ENCODE measurements around the gene UTP4. TPM values are rescaled to one million over a fixed set of nuclear protein-coding genes. Genes with fewer than 3 reads are reported as not detected.

The UTP4 gene
- 10 to 100 TPM; 17.6 to 50.2 (median 20.9) TPM for polyA plus RNA-seq

- H3K27ac ChIP-seq (ENCODE audit: low read depth, low read length) = peak within 1 kb of the TSS; percentile 87
- WGBS, 3 donors = 1% methylated on average over 53 to 78 of the region's 78 CpGs
These were observed at the start of gene UTP4, which contains the start of gene CHTF8 for GRCh38 chr16:69132424-69133252. UTP4 (plus strand) TSS chr16:69132649; CDS start chr16:69133460, 811 bp downstream. CHTF8 (minus strand) TSS chr16:69132588; CDS start chr16:69121458, 11,130 bp downstream.

GRCh38 chr16:69083306-69083941 is 49.0 kb upstream of the UTP4 start:
- H3K27ac ChIP-seq (ENCODE audit: low read depth, low read length) = no peak overlapping the region
- 91 to 94% (median 93%) methylated on average over 16 of the region's 16 CpGs for WGBS, 3 donors

GRCh38 chr16:69084289-69084688 is 48.2 kb upstream of the UTP4 start:
- WGBS, 3 donors = 55 to 77% (median 70%) methylated on average over 2 of the region's 2 CpGs
- no peak overlapping the region for H3K27ac ChIP-seq (ENCODE audit: low read depth, low read length)

GRCh38 chr16:69085032-69085695 is 47.3 kb upstream of the UTP4 start:
- 78 to 82% (median 81%) methylated on average over 5 of the region's 5 CpGs for WGBS, 3 donors
- H3K27ac ChIP-seq (ENCODE audit: low read depth, low read length) = no peak overlapping the region

- H3K27ac ChIP-seq (ENCODE audit: low read depth, low read length) = no peak overlapping the region
- WGBS, 3 donors = 39 to 80% (median 42%) methylated on average over 3 of the region's 3 CpGs
These were observed 45.3 kb upstream of the UTP4 start for GRCh38 chr16:69087161-69087581.

- 76 to 86% (median 81%) methylated on average over 4 of the region's 4 CpGs for WGBS, 3 donors
- H3K27ac ChIP-seq (ENCODE audit: low read depth, low read length) = no peak overlapping the region
These were observed 43.8 kb upstream of the UTP4 start for GRCh38 chr16:69088684-69089083.

GRCh38 chr16:69089091-69089910 is 43.1 kb upstream of the UTP4 start:
- no peak overlapping the region for H3K27ac ChIP-seq (ENCODE audit: low read depth, low read length)
- 37 to 41% (median 39%) methylated on average over 16 of the region's 16 CpGs for WGBS, 3 donors

GRCh38 chr16:69093974-69094373 is 38.5 kb upstream of the UTP4 start:
- no peak overlapping the region for H3K27ac ChIP-seq (ENCODE audit: low read depth, low read length)
- 70 to 88% (median 81%) methylated on average over 3 of the region's 3 CpGs for WGBS, 3 donors

- 67 to 80% (median 71%) methylated on average over 5 of the region's 5 CpGs for WGBS, 3 donors
- H3K27ac ChIP-seq (ENCODE audit: low read depth, low read length) = no peak overlapping the region
These were observed 37.9 kb upstream of the UTP4 start for GRCh38 chr16:69094501-69094900.

GRCh38 chr16:69095193-69095592 is 37.3 kb upstream of the UTP4 start:
- H3K27ac ChIP-seq (ENCODE audit: low read depth, low read length) = no peak overlapping the region
- WGBS, 3 donors = 87 to 95% (median 92%) methylated on average over 6 of the region's 6 CpGs

- H3K27ac ChIP-seq (ENCODE audit: low read depth, low read length) = no peak overlapping the region
- WGBS, 3 donors = 33 to 78% (median 74%) methylated on average over 11 of the region's 11 CpGs
These were observed 32.3 kb upstream of the UTP4 start for GRCh38 chr16:69100071-69100691.

- 0 to 1% (median 0%) methylated on average over 72 to 80 of the region's 80 CpGs for WGBS, 3 donors
- H3K27ac ChIP-seq (ENCODE audit: low read depth, low read length) = no peak within 1 kb of the TSS
These were observed 26.7 kb upstream of the UTP4 start, which contains the start of gene HAS3 for GRCh38 chr16:69105501-69106361. HAS3 (plus strand) TSS chr16:69105653; CDS start chr16:69109396, 3,743 bp downstream.

- no peak overlapping the region for H3K27ac ChIP-seq (ENCODE audit: low read depth, low read length)
- 1 to 2% (median 1%) methylated on average over 44 to 55 of the region's 55 CpGs for WGBS, 3 donors
These were observed 25.7 kb upstream of the UTP4 start for GRCh38 chr16:69106491-69107315.

GRCh38 chr16:69107316-69107962 is 25.0 kb upstream of the UTP4 start:
- no peak overlapping the region for H3K27ac ChIP-seq (ENCODE audit: low read depth, low read length)
- WGBS, 3 donors = 2 to 4% (median 4%) methylated on average over 48 to 52 of the region's 52 CpGs

- 63 to 85% (median 67%) methylated on average over 9 of the region's 9 CpGs for WGBS, 3 donors
- H3K27ac ChIP-seq (ENCODE audit: low read depth, low read length) = no peak overlapping the region
These were observed 24.2 kb upstream of the UTP4 start for GRCh38 chr16:69108064-69108904.
